ENCODE data around the gene PPM1L. TPM values are rescaled to one million over a fixed set of nuclear protein-coding genes. Genes with fewer than 3 reads are reported as not detected.

The PPM1L gene
- total RNA-seq, 1 experiment from 2014 or later, result 13.2 TPM

DNA sequence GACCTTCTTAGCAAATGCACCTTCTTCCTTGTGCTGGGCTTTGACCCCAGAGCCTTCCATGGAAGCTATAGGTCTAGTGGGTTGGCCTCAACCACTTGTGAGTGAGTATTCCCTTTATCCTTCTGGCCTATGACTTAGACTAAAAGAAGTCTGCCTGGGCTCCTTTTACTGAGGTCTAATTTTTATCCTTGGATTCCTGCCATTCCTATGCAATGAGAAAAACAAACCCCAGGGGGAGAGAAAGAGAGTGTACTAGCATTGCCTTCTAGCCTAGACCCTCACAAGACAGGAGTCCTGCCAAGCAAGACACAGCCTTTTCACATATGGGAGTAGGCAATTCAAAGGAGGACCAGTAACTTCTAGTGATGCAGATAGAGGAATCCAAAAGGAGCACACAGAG, 155.4 kb downstream of the PPM1L start:
- Histone ChIP-seq H3K9me3 (ENCODE audit: control insufficient read depth in 1 of 2, insufficient read depth in 1 of 2, low read depth in 1 of 2, low read length in 2 of 2) (no peaks in the 10 kb centered on the region), H3K27me3 (ENCODE audit: insufficient read depth, low read length) (no peaks in the 10 kb centered on the region), H3K27ac (ENCODE audit: low read depth, low read length) (no peak overlapping the region), H3K4me2 (ENCODE audit: low read length) (no peak overlapping the region), H3K79me2 (ENCODE audit: insufficient read depth, low read length) (no peaks in the 10 kb centered on the region), H3K9me2 (ENCODE audit: insufficient read depth) (no peaks in the 10 kb centered on the region), H2AFZ (ENCODE audit: low read depth, low read length, poor library complexity, severe bottlenecking) (no peak overlapping the region), H3K4me3 (replicated peaks in 1 of 2; ENCODE audit: low read depth in 1 of 2, low read length in 2 of 2) (no peak overlapping the region), H3K36me3 (ENCODE audit: control insufficient read depth in 1 of 2, insufficient read depth in 2 of 2, low read length in 2 of 2) (no peaks in the 10 kb centered on the region), H4K20me1 (ENCODE audit: insufficient read depth) (no peaks in the 10 kb centered on the region), H3K9ac (ENCODE audit: low read length) (no peak overlapping the region), H3K4me1 (ENCODE audit: control insufficient read depth in 1 of 2, insufficient read depth in 2 of 2, low read length in 2 of 2) (no peaks in the 10 kb centered on the region)
- DNase-seq (ENCODE audit: low read depth, low spot score), result no peak
- POLR2A ChIA-PET, result no interaction called here
- intact Hi-C loops (cut with micrococcal nuclease), result no loop called here
- CTCF ChIA-PET, result no interaction called here
- BruUV-seq (replicated peaks), result no TSS peak
- no peak for ATAC-seq
- TF ChIP-seq CBX3 (IDR thresholded peaks at IDR 0.05; ENCODE audit: low read depth) (no peak), TCF7L2 (IDR thresholded peaks at IDR 0.05; ENCODE audit: borderline replicate concordance, extremely low read depth, insufficient read depth, insufficient read length) (no peak), SRF (IDR thresholded peaks at IDR 0.05; ENCODE audit: low read depth) (no peak), EGR1 (IDR thresholded peaks at IDR 0.05; ENCODE audit: low read depth) (no peak)
- TF ChIP-seq, protein P1, sequence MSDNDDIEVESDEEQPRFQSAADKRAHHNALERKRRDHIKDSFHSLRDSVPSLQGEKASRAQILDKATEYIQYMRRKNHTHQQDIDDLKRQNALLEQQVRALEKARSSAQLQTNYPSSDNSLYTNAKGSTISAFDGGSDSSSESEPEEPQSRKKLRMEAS (IDR thresholded peaks at IDR 0.05), result no peak
- RAD21 ChIA-PET (ENCODE audit: low non-redundant PET in 1 of 2, low total read pairs in 2 of 2, uncharacterized antibody in 2 of 2, unreplicated experiment in 2 of 2), result no interaction called here

DNA sequence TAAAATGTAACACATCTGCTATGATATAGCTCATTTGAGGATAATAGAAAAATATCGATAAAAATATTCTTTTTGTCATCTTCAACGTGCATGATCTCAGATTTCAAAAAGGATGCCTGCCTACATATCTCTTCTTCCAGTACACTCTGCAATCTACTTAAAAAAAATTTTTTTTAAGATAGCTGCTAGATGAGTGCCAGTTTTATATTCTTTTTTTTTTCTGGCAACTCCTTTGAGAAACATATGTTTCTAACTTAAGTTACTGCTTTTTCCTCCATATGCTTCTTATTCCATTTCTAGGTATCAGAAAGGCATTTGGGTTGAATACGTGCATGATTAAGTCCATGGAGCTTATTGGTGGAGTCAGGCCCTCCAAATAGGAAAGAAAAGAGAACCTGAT, 160.4 kb downstream of the PPM1L start:
- no TSS peak for BruUV-seq (replicated peaks)

More for the DNA sequence above, 160.4 kb downstream of the PPM1L start:
- H3K9me2 ChIP-seq (ENCODE audit: insufficient read depth), result no peaks in the 10 kb centered on the region
- no peaks in the 10 kb centered on the region for H3K79me2 ChIP-seq (ENCODE audit: insufficient read depth, low read length)
- ChIA-PET POLR2A (no interaction called here), CTCF (no interaction called here), RAD21 (ENCODE audit: low non-redundant PET in 1 of 2, low total read pairs in 2 of 2, uncharacterized antibody in 2 of 2, unreplicated experiment in 2 of 2) (no interaction called here)
- H3K4me2 ChIP-seq (ENCODE audit: low read length), result no peak overlapping the region
- no peaks in the 10 kb centered on the region for H3K4me1 ChIP-seq (ENCODE audit: control insufficient read depth in 1 of 2, insufficient read depth in 2 of 2, low read length in 2 of 2)
- TF ChIP-seq, protein P2, sequence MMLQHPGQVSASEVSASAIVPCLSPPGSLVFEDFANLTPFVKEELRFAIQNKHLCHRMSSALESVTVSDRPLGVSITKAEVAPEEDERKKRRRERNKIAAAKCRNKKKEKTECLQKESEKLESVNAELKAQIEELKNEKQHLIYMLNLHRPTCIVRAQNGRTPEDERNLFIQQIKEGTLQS (IDR thresholded peaks at IDR 0.05), result no peak
- no peak for TF ChIP-seq SP1 (IDR thresholded peaks at IDR 0.05; ENCODE audit: low read depth)
- no peak for TF ChIP-seq RAD21 (IDR thresholded peaks at IDR 0.05; ENCODE audit: low read depth)
- no peak for TF ChIP-seq EGR1 (IDR thresholded peaks at IDR 0.05; ENCODE audit: low read depth)
- TF ChIP-seq, protein P3, sequence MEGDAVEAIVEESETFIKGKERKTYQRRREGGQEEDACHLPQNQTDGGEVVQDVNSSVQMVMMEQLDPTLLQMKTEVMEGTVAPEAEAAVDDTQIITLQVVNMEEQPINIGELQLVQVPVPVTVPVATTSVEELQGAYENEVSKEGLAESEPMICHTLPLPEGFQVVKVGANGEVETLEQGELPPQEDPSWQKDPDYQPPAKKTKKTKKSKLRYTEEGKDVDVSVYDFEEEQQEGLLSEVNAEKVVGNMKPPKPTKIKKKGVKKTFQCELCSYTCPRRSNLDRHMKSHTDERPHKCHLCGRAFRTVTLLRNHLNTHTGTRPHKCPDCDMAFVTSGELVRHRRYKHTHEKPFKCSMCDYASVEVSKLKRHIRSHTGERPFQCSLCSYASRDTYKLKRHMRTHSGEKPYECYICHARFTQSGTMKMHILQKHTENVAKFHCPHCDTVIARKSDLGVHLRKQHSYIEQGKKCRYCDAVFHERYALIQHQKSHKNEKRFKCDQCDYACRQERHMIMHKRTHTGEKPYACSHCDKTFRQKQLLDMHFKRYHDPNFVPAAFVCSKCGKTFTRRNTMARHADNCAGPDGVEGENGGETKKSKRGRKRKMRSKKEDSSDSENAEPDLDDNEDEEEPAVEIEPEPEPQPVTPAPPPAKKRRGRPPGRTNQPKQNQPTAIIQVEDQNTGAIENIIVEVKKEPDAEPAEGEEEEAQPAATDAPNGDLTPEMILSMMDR (IDR thresholded peaks at IDR 0.05 in 2 of 3, conservative IDR thresholded peaks at IDR 0.05 in 1 of 3; ENCODE audit: borderline replicate concordance in 1 of 3, insufficient read depth in 1 of 3, low read depth in 2 of 3, low read length in 2 of 3), result no peak
- TF ChIP-seq CEBPB (IDR thresholded peaks at IDR 0.05; ENCODE audit: low read depth), result no peak
- TF ChIP-seq ELF1 (IDR thresholded peaks at IDR 0.05; ENCODE audit: borderline replicate concordance, low read depth), result no peak
- no peak for TF ChIP-seq POLR2AphosphoS5 (IDR thresholded peaks at IDR 0.05; ENCODE audit: low read depth, low read length)
- TF ChIP-seq, protein P1 (IDR thresholded peaks at IDR 0.05), result no peak
- TF ChIP-seq SRF (IDR thresholded peaks at IDR 0.05; ENCODE audit: low read depth), result no peak
- TF ChIP-seq ZFX (IDR thresholded peaks at IDR 0.05), result no peak
- TF ChIP-seq TCF7L2 (IDR thresholded peaks at IDR 0.05; ENCODE audit: borderline replicate concordance, extremely low read depth, insufficient read depth, insufficient read length), result no peak
- TF ChIP-seq ZNF274 (IDR thresholded peaks at IDR 0.05; ENCODE audit: low read depth, low read length), result no peak
- no peak for TF ChIP-seq POLR2A (IDR thresholded peaks at IDR 0.05; ENCODE audit: borderline replicate concordance, extremely low read depth, insufficient read depth, insufficient read length)
- no peak for TF ChIP-seq JUND (IDR thresholded peaks at IDR 0.05)
- H3K9ac ChIP-seq (ENCODE audit: low read length), result no peak overlapping the region
- no peak for ATAC-seq
- intact Hi-C loops (cut with micrococcal nuclease), result no loop called here
- no peaks in the 10 kb centered on the region for H4K20me1 ChIP-seq (ENCODE audit: insufficient read depth)
- H3K9me3 ChIP-seq (ENCODE audit: control insufficient read depth in 1 of 2, insufficient read depth in 1 of 2, low read depth in 1 of 2, low read length in 2 of 2), result no peaks in the 10 kb centered on the region
- no peak overlapping the region for H3K27ac ChIP-seq (ENCODE audit: low read depth, low read length)
- no peak overlapping the region for H2AFZ ChIP-seq (ENCODE audit: low read depth, low read length, poor library complexity, severe bottlenecking)
- no peak for DNase-seq (ENCODE audit: low read depth, low spot score)
- H3K36me3 ChIP-seq (ENCODE audit: control insufficient read depth in 1 of 2, insufficient read depth in 2 of 2, low read length in 2 of 2), result no peaks in the 10 kb centered on the region
- no peak overlapping the region for H3K4me3 ChIP-seq (replicated peaks in 1 of 2; ENCODE audit: low read depth in 1 of 2, low read length in 2 of 2)
- H3K27me3 ChIP-seq (ENCODE audit: insufficient read depth, low read length), result no peaks in the 10 kb centered on the region

Measured in HCT116 (cell line).